ENCODE measurements around the gene COL5A3. TPM values are rescaled to one million over a fixed set of nuclear protein-coding genes. Genes with fewer than 3 reads are reported as not detected.

COL5A3 gene
- total RNA-seq, 1 experiment from 2014 or later = not detected

- TF ChIP-seq, protein P1, sequence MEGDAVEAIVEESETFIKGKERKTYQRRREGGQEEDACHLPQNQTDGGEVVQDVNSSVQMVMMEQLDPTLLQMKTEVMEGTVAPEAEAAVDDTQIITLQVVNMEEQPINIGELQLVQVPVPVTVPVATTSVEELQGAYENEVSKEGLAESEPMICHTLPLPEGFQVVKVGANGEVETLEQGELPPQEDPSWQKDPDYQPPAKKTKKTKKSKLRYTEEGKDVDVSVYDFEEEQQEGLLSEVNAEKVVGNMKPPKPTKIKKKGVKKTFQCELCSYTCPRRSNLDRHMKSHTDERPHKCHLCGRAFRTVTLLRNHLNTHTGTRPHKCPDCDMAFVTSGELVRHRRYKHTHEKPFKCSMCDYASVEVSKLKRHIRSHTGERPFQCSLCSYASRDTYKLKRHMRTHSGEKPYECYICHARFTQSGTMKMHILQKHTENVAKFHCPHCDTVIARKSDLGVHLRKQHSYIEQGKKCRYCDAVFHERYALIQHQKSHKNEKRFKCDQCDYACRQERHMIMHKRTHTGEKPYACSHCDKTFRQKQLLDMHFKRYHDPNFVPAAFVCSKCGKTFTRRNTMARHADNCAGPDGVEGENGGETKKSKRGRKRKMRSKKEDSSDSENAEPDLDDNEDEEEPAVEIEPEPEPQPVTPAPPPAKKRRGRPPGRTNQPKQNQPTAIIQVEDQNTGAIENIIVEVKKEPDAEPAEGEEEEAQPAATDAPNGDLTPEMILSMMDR (IDR thresholded peaks at IDR 0.05; ENCODE audit: insufficient read depth in 1 of 2, low read depth in 1 of 2, low read length in 1 of 2, severe bottlenecking in 1 of 2, unreplicated experiment in 1 of 2) = no peak
- H3K4me3 Mint-ChIP-seq (ENCODE audit: unreplicated experiment) = no peak overlapping the region
- no peaks in the 10 kb centered on the region for H3K4me1 Mint-ChIP-seq (ENCODE audit: low read depth, unreplicated experiment)
- no peak for DNase-seq
- no TSS peak for BruUV-seq (replicated peaks)
- H3K9me3 ChIP-seq = no peaks in the 10 kb centered on the region
- H3K36me3 ChIP-seq (ENCODE audit: control insufficient read depth, insufficient read depth, low read length) = no peaks in the 10 kb centered on the region
- no peak overlapping the region for H3K4me3 ChIP-seq (ENCODE audit: low read depth, low read length)
- no peaks in the 10 kb centered on the region for H3K36me3 Mint-ChIP-seq (ENCODE audit: insufficient read depth, unreplicated experiment)
- intact Hi-C loops (cut with micrococcal nuclease; ENCODE audit: unreplicated experiment) = no loop called here
- H3K4me1 ChIP-seq = no peaks in the 10 kb centered on the region
- no peak overlapping the region for H3K27ac Mint-ChIP-seq (ENCODE audit: unreplicated experiment)
- no peaks in the 10 kb centered on the region for H3K27me3 ChIP-seq (replicated peaks; ENCODE audit: control insufficient read depth, insufficient read depth, low read length)
- ChIA-PET POLR2A (no interaction called here), CTCF (interaction anchor here (0.6 kb wide), 1 partner anchor 12 kb away, joined by 3 read pairs; no protein-coding TSS in a partner anchor)
- no peaks in the 10 kb centered on the region for H3K9me3 Mint-ChIP-seq (ENCODE audit: unreplicated experiment)
- peaks cover 16% of the 10 kb centered on the region for H3K27me3 Mint-ChIP-seq (ENCODE audit: insufficient read depth, unreplicated experiment)
Measured at GRCh38 chr19:10045371-10045770, 35.1 kb upstream of the COL5A3 start.

DNA sequence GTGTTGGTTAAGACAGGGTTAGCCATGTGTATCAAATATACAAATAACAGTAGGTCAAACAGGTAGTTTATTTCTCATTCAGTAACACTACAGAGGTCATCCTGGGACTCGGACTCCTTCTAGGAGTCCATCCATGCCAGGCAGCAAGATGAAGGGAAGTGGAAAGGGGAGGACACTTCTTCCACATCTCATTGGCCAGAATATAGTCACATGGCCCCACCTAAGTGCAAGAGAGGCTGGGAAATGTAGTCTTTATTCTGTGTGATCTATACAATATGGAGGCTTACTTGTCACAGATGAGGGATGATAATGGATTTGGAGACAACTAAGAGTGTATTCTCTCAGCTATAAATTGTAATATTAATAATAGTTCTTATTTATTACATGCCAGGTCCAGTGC lies 34.1 kb upstream of the COL5A3 start:
- BruUV-seq (replicated peaks) = no TSS peak
- TF ChIP-seq, protein P1 (IDR thresholded peaks at IDR 0.05; ENCODE audit: insufficient read depth in 1 of 2, low read depth in 1 of 2, low read length in 1 of 2, severe bottlenecking in 1 of 2, unreplicated experiment in 1 of 2) = no peak
- no peak overlapping the region for H3K27ac Mint-ChIP-seq (ENCODE audit: unreplicated experiment)
- H3K4me1 ChIP-seq = no peaks in the 10 kb centered on the region
- CTCF ChIA-PET = no interaction called here
- H3K9me3 Mint-ChIP-seq (ENCODE audit: unreplicated experiment) = no peaks in the 10 kb centered on the region
- no peak overlapping the region for H3K4me3 ChIP-seq (ENCODE audit: low read depth, low read length)
- H3K27me3 Mint-ChIP-seq (ENCODE audit: insufficient read depth, unreplicated experiment) = peaks cover 11% of the 10 kb centered on the region
- H3K4me1 Mint-ChIP-seq (ENCODE audit: low read depth, unreplicated experiment) = no peaks in the 10 kb centered on the region
- no peak overlapping the region for H3K4me3 Mint-ChIP-seq (ENCODE audit: unreplicated experiment)
- H3K27me3 ChIP-seq (replicated peaks; ENCODE audit: control insufficient read depth, insufficient read depth, low read length) = no peaks in the 10 kb centered on the region
- POLR2A ChIA-PET = no interaction called here
- no peak for DNase-seq
- H3K36me3 Mint-ChIP-seq (ENCODE audit: insufficient read depth, unreplicated experiment) = no peaks in the 10 kb centered on the region
- no peaks in the 10 kb centered on the region for H3K9me3 ChIP-seq
- intact Hi-C loops (cut with micrococcal nuclease; ENCODE audit: unreplicated experiment) = no loop called here
- H3K36me3 ChIP-seq (ENCODE audit: control insufficient read depth, insufficient read depth, low read length) = no peaks in the 10 kb centered on the region

DNA sequence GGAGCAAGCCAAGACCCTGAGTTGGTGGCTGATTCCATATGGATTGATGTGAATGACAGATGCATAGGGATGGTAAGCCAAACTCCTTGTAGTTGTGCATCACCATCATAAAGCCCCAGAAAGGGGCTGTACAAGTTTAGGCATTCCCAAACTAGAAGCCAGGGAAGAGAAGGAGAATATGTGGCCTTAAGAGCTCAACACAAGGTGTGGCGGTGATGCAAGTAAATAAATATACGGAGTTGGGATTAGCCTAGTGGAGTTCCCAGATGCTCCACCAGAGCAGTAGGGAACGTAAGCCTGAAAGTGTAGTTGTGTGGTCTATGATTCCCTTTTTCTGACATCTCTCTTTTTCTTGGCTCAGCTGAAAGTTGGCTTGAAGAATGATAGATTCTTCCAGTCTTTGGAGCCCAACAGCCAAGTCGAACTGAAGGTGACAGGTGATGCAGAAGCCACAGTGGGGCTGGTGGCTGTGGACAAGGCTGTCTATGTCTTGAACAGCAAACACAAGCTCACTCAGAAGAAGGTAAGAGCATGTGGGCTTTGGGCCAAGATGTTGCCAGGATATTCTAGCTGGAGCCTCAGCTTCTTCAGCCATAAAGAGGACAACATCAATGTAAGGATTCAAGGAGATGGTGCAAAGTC lies 33.1 kb upstream of the COL5A3 start:
- no peaks in the 10 kb centered on the region for H3K4me1 ChIP-seq
- Mint-ChIP-seq H3K36me3 (ENCODE audit: insufficient read depth, unreplicated experiment) (no peaks in the 10 kb centered on the region), H3K9me3 (ENCODE audit: unreplicated experiment) (no peaks in the 10 kb centered on the region), H3K27me3 (ENCODE audit: insufficient read depth, unreplicated experiment) (peaks cover 7% of the 10 kb centered on the region), H3K4me3 (ENCODE audit: unreplicated experiment) (no peak overlapping the region), H3K4me1 (ENCODE audit: low read depth, unreplicated experiment) (no peaks in the 10 kb centered on the region), H3K27ac (ENCODE audit: unreplicated experiment) (no peak overlapping the region)
- H3K4me3 ChIP-seq (ENCODE audit: low read depth, low read length) = no peak overlapping the region
- CTCF ChIA-PET = interaction anchor here (0.9 kb wide), 1 partner anchor 21 kb away, joined by 3 read pairs; no protein-coding TSS in a partner anchor
- intact Hi-C loops (cut with micrococcal nuclease; ENCODE audit: unreplicated experiment) = no loop called here
- TF ChIP-seq, protein P1 (IDR thresholded peaks at IDR 0.05; ENCODE audit: insufficient read depth in 1 of 2, low read depth in 1 of 2, low read length in 1 of 2, severe bottlenecking in 1 of 2, unreplicated experiment in 1 of 2) = no peak
- POLR2A ChIA-PET = no interaction called here
- H3K27me3 ChIP-seq (replicated peaks; ENCODE audit: control insufficient read depth, insufficient read depth, low read length) = no peaks in the 10 kb centered on the region
- DNase-seq = no peak
- BruUV-seq (replicated peaks) = no TSS peak
- no peaks in the 10 kb centered on the region for H3K36me3 ChIP-seq (ENCODE audit: control insufficient read depth, insufficient read depth, low read length)
- H3K9me3 ChIP-seq = no peaks in the 10 kb centered on the region

Data from Caco-2 (cell line).